Colonic mucosa (tissue), 4 donors: ENCODE data around the gene SUPT4H1. TPM values are rescaled to one million over a fixed set of nuclear protein-coding genes. Genes with fewer than 3 reads are reported as not detected.
A peak's percentile ranks its signal among the peaks of the same experiment; 100 is the strongest.

Source experiments
- DNase-seq: peaks from one replicate; pipeline ENCODE4 v3.0.0-alpha.2; 2020
- H3K27ac ChIP-seq: fragments of 200-600 bp; one replicate; pipeline ENCODE4 v1.8.0; 2021
- H3K27me3 ChIP-seq: fragments of 200-600 bp; one replicate; pipeline ENCODE4 v1.8.0; 2021
- H3K36me3 ChIP-seq: fragments of 200-600 bp; one replicate; pipeline ENCODE4 v1.8.0; 2021
- H3K4me1 ChIP-seq: fragments of 200-600 bp; one replicate; pipeline ENCODE4 v1.8.0; 2021; ENCODE audit warnings: mild to moderate bottlenecking
- H3K4me3 ChIP-seq: fragments of 200-600 bp; one replicate; pipeline ENCODE4 v1.8.0; 2021
- H3K9ac ChIP-seq, 2 donors: one replicate each; pipeline ENCODE4 v1.7.0; 2013; ENCODE audit warnings: control low read depth in 2 of 2, low read depth in 2 of 2, low read length in 2 of 2
- H3K9me3 ChIP-seq: fragments of 200-600 bp; one replicate; pipeline ENCODE4 v1.8.0; 2021
- intact Hi-C: fragments of 100-400 bp; cut with DNase I; formaldehyde crosslinking; loops from one replicate; pipeline ENCODE4 v1.14.1; 2022
- total RNA-seq, 2 donors: library from RNA; stranded (reverse); fragmentation: NEBNext Ultra II Directional in 1 of 2; extraction: Animal tissue kit (Norgen Biotek cat#: 25700) in 1 of 2; gene quantifications; one replicate each; pipeline ENCODE4 v1.2.1, GENCODE V29; 2021
- TF ChIP-seq, protein P1 (sequence below): fragments of 200-600 bp; IDR thresholded peaks from one replicate; pipeline ENCODE4 v1.8.0; 2022; ENCODE audit warnings: antibody characterized with exemption, mild to moderate bottlenecking
- donor health status: healthy.
- donor health status: DM: no; HTN: no; CAD: no.
- donor health status: DM: no; HTN: no; CAD: no.

Gene SUPT4H1
- total RNA-seq, 2 donors from 2014 or later, result 68.7 to 75.3 TPM

DNA sequence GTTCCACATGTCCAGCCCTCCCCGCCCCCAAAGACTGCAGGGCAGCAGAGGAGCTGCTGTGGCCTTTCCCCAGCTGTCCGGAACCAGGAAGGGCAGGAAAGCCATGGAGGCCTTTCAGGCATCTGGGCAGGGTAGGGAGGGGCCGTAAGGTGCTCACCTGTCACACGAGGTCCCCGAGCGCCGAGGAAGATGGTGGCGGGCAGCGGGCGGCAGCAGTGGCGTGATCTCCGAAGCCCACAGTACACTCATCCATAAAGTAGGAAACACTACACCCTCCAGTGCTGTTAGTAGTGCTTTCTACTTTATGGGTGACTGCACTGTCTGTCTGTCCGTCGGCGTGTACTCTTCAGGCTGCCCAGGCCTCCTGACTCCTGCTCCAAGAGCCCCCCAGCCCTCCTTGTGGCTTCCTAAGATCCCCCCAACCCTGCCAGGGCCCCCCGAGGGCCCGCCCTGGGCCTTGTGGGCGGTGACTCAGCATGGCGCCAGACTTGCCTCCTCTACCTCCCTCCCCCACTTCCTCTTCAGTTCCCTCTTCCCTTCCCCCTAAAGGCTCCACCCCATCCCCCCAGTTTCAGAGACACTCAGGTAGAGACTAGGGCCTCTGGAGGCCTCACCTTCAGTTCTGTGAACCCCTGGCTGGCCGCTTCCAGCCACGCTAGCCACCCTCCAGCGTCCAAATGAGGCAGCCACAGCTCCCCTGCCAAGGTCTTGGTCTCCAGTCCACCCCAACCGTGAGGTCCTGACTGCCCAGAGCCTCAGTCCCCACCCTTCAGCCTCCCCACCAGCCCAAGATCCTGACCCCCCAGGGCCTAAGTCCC is 20.8 kb downstream of the SUPT4H1 start:
- Histone ChIP-seq H3K9ac (peak overlapping the region; percentile 64 to 77), H3K36me3 (no peaks in the 10 kb centered on the region), H3K9me3 (no peaks in the 10 kb centered on the region), H3K4me1 (no peaks in the 10 kb centered on the region), H3K27ac (peak overlapping the region; percentile 88), H3K4me3 (peak overlapping the region; percentile 48), H3K27me3 (no peaks in the 10 kb centered on the region)
- intact Hi-C loops, result no loop called here
- TF ChIP-seq, protein P1, sequence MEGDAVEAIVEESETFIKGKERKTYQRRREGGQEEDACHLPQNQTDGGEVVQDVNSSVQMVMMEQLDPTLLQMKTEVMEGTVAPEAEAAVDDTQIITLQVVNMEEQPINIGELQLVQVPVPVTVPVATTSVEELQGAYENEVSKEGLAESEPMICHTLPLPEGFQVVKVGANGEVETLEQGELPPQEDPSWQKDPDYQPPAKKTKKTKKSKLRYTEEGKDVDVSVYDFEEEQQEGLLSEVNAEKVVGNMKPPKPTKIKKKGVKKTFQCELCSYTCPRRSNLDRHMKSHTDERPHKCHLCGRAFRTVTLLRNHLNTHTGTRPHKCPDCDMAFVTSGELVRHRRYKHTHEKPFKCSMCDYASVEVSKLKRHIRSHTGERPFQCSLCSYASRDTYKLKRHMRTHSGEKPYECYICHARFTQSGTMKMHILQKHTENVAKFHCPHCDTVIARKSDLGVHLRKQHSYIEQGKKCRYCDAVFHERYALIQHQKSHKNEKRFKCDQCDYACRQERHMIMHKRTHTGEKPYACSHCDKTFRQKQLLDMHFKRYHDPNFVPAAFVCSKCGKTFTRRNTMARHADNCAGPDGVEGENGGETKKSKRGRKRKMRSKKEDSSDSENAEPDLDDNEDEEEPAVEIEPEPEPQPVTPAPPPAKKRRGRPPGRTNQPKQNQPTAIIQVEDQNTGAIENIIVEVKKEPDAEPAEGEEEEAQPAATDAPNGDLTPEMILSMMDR, result no peak
- DNase-seq, result peak; percentile 57

DNA sequence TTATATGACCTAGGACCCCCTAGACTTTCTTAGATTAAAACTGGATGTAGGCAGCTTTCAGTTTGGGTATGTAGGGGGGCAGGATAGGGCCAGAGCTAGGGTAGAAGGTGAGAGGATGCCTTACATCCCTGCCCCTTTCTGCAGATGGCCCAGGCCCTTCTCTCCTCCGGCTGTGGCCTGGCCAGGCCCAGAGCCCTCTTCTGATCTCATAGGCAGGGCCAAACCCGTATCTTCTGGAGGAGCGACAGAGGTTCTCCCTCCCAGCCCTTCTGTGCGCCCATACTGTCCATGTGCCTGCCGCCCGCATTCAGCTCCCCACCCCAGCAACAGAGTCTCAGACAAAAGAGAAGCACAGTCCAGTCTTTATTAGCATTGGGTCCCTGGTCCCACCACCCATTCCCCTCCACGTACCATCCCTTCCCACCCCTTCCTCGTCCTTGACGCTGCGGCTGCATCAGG is 21.4 kb downstream of the SUPT4H1 start:
- Histone ChIP-seq H3K4me1 (no peaks in the 10 kb centered on the region), H3K9me3 (no peaks in the 10 kb centered on the region), H3K9ac (peak overlapping the region; percentile 58 to 64), H3K36me3 (no peaks in the 10 kb centered on the region), H3K27ac (peak overlapping the region; percentile 58), H3K4me3 (peak overlapping the region; percentile 48), H3K27me3 (no peaks in the 10 kb centered on the region)
- DNase-seq, result no peak
- TF ChIP-seq, protein P1, result no peak
- intact Hi-C loops, result no loop called here

DNA sequence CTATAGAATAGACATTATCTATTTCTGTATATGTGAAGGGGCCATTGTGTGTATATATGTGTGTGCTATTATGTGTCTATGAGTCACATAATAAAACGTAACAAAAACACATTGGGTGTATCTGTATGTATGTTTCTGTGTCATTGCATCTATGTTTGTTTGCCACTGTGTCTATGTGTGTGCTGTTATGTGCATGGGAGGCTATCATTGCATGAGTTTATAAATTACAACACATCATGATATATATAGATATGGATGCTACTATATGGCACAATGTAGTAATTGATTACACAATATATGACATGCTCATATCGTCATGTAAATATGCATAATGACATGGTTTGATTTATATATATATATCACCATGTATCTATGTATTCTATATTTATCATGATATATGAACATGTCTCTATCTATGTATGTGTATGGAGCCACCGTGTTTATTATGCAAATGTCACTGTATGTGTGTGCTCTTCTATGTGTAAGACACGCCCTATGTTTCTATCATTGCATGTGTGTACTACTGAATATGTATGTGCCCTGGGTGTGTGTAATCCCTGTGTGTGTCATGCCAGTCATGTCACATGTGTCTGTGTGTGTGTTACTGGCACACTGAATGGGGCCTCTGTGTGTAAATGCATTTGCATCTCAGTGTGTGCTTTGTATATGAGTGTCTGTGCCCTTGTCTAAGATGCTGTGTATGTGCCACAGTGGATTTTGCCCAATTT is 22.0 kb downstream of the SUPT4H1 start:
- H3K4me3 ChIP-seq, result peak overlapping the region; percentile 48
- peak overlapping the region; percentile 58 for H3K27ac ChIP-seq
- DNase-seq, result no peak
- intact Hi-C loops, result no loop called here
- H3K27me3 ChIP-seq, result no peaks in the 10 kb centered on the region
- no peaks in the 10 kb centered on the region for H3K9me3 ChIP-seq
- H3K4me1 ChIP-seq, result no peaks in the 10 kb centered on the region
- TF ChIP-seq, protein P1, result no peak
- H3K36me3 ChIP-seq, result no peaks in the 10 kb centered on the region
- H3K9ac ChIP-seq, result peak overlapping the region in 1 of 2 donors; percentile 64

DNA sequence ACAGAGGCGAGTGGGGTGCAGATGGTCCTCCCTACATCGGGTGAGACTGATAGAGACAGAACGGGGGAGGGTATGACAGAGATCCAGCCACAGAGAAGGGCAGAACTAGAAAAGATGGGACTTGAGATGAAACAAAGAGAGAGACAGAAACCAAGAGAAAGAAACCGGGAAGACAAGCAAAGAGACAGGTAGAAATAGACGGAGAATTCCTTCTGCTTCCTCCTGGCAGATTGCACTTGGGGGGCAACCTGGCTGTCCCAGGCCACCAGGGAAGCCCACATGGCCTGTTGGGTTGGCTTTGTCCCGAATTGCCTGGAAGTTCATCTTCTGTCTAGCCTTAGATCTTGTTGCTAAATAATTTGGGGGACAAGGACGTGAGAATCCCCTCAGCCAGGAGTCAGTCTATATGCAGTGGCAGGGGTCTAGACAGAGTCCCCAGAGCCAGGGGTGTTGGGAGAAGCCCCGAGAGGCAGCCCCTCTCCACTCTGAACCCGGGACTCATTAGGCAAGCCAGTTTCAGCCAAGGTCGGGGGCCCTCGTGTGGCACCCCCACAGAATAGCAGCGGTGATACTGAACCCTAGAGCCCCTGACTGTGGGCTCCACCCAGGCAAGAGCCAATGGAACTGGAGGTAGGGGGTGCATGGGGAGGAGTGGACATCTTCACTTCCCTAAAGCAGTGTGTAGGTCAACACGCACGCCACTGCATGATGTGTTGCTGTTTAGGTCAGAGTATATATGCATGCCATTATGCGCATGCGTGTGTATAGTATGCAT is 22.8 kb downstream of the SUPT4H1 start:
- Histone ChIP-seq H3K36me3 (no peaks in the 10 kb centered on the region), H3K27me3 (no peaks in the 10 kb centered on the region), H3K9me3 (no peaks in the 10 kb centered on the region), H3K9ac (peak overlapping the region in 1 of 2 donors; percentile 34), H3K4me3 (no peak overlapping the region), H3K4me1 (no peaks in the 10 kb centered on the region), H3K27ac (peak overlapping the region; percentile 36)
- DNase-seq, result no peak
- intact Hi-C loops, result no loop called here
- TF ChIP-seq, protein P1, result no peak
